ENCODE data around the gene PARVB. TPM values are rescaled to one million over a fixed set of nuclear protein-coding genes. Genes with fewer than 3 reads are reported as not detected.
"Not testable (repeated sequence)": the region's sequence is repeated elsewhere in the genome, so short reads cannot be mapped to it uniquely, and the experiment has no call there.

The PARVB gene
- polyA plus RNA-seq, 4 donors, result 0.45 to 16.5 (median 7.5) TPM

DNA sequence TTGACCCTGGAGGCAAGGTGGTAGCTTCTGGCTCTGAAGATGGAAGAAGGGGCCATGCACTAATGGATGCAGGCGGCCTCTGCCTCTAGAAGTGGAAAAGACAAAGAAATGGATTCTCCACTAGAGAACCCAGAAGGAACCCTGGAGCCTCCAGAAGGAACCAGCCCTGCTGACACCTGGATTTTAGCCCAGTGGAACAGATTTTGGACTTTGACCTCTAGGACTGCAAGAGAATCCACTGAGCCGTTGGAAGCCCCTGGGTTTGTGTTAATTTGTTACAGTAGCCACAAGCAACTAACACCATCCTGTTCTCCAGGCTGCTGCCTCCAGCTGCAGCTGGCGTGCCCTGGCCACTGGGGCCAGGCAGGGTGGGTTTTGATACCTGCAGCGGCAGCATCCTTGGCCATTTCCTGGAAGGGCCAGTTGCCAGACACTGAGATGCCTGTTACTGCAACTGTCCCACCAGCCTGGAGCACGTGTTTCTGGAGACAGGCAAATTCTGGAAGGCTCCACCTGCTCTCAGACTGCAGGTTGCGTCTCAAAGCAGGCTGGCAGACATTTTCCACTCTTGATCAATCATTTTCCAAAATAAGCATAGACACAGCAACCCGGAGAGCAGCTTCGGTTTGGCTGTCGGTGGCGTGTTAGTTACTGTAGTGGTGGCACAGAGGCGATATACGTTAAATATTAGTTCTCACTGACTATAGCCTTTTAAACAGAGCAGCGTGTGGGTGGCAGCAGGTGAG, 79.8 kb downstream of the PARVB start:
- WGBS, 3 donors, result 79 to 87% (median 86%) methylated on average over 13 of the region's 13 CpGs
- peaks cover 0 to 4% (median 0%) of the 10 kb centered on the region in 3 donors for H3K36me3 ChIP-seq (ENCODE audit: control insufficient read depth in 3 of 3, insufficient read depth in 2 of 3, low read depth in 1 of 3, low read length in 3 of 3)
- H3K4me1 ChIP-seq (ENCODE audit: control insufficient read depth in 3 of 3, insufficient read depth in 2 of 3, low read depth in 1 of 3, low read length in 2 of 3), result no peaks in the 10 kb centered on the region
- H3K27ac ChIP-seq (ENCODE audit: low read depth in 1 of 3, low read length in 2 of 3), result no peak overlapping the region
- DNase-seq (peak in 1 of 2 donors; percentile 16), FAIRE-seq (no peak)
- no peaks in the 10 kb centered on the region for H3K27me3 ChIP-seq (ENCODE audit: control insufficient read depth in 3 of 3, insufficient read depth in 3 of 3, low read length in 3 of 3)
- no peaks in the 10 kb centered on the region for H3K9me3 ChIP-seq (ENCODE audit: control insufficient read depth in 2 of 2, insufficient read depth in 1 of 2, low read depth in 1 of 2, low read length in 1 of 2)
- H3K4me3 ChIP-seq (ENCODE audit: low read depth in 1 of 3, low read length in 3 of 3), result no peak overlapping the region

DNA sequence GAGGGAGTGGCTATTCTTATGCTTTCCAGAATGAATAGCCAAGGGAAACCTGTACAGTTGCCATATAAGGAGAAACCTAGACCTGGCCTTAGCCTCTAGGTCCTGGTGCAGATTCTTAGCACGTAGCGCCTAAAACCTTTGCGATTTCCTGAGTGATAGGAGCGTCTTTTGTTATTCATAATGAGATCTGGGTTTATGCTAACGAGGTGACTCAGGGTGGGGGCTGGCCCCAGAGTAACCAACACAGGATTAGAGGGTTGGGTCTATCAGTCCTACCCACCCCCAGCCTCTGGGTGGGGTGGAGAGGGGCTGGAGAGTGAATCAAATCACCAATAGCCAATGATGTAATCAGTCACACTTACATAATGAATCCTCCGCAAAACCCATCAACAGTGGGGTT, 83.2 kb downstream of the PARVB start:
- Histone ChIP-seq H3K36me3 (ENCODE audit: control insufficient read depth in 3 of 3, insufficient read depth in 2 of 3, low read depth in 1 of 3, low read length in 3 of 3) (peaks cover 0 to 4% (median 0%) of the 10 kb centered on the region in 3 donors), H3K9me3 (ENCODE audit: control insufficient read depth in 2 of 2, insufficient read depth in 1 of 2, low read depth in 1 of 2, low read length in 1 of 2) (no peaks in the 10 kb centered on the region), H3K4me3 (ENCODE audit: low read depth in 1 of 3, low read length in 3 of 3) (no peak overlapping the region), H3K27ac (ENCODE audit: low read depth in 1 of 3, low read length in 2 of 3) (no peak overlapping the region), H3K4me1 (ENCODE audit: control insufficient read depth in 3 of 3, insufficient read depth in 2 of 3, low read depth in 1 of 3, low read length in 2 of 3) (no peaks in the 10 kb centered on the region), H3K27me3 (ENCODE audit: control insufficient read depth in 3 of 3, insufficient read depth in 3 of 3, low read length in 3 of 3) (no peaks in the 10 kb centered on the region)
- DNase-seq, result no peak
- FAIRE-seq, result no peak
- 69 to 79% (median 75%) methylated on average over 6 of the region's 6 CpGs for WGBS, 3 donors

DNA sequence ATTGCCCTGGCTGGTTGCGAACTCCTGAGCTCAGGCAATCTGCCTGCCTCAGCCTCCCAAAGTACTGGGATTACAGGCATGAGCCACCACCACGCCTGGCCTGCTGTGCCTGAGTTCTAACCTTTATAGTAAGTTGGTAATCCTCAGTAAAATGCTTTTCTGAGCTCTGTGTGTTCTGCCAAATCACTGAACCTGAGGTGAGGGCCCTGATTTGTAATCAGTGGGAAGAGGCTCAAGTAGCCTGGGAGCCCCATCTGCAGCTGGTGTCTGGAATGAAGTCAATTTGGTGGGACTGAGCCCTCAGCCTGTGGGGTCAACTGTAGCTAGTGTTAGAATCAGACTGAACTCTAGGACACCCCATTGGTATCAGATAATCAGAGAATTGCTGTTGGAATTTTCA, 84.0 kb downstream of the PARVB start:
- H3K27ac ChIP-seq (ENCODE audit: low read depth in 1 of 3, low read length in 2 of 3), result no peak overlapping the region
- H3K36me3 ChIP-seq (ENCODE audit: control insufficient read depth in 3 of 3, insufficient read depth in 2 of 3, low read depth in 1 of 3, low read length in 3 of 3), result peaks cover 0 to 4% (median 0%) of the 10 kb centered on the region in 3 donors
- no peaks in the 10 kb centered on the region for H3K27me3 ChIP-seq (ENCODE audit: control insufficient read depth in 3 of 3, insufficient read depth in 3 of 3, low read length in 3 of 3)
- FAIRE-seq (no peak), DNase-seq (no peak)
- H3K4me1 ChIP-seq (ENCODE audit: control insufficient read depth in 3 of 3, insufficient read depth in 2 of 3, low read depth in 1 of 3, low read length in 2 of 3), result no peaks in the 10 kb centered on the region
- 68 to 95% (median 79%) methylated on average over 2 of the region's 2 CpGs for WGBS, 3 donors
- H3K4me3 ChIP-seq (ENCODE audit: low read depth in 1 of 3, low read length in 3 of 3), result no peak overlapping the region
- no peaks in the 10 kb centered on the region for H3K9me3 ChIP-seq (ENCODE audit: control insufficient read depth in 2 of 2, insufficient read depth in 1 of 2, low read depth in 1 of 2, low read length in 1 of 2)

DNA sequence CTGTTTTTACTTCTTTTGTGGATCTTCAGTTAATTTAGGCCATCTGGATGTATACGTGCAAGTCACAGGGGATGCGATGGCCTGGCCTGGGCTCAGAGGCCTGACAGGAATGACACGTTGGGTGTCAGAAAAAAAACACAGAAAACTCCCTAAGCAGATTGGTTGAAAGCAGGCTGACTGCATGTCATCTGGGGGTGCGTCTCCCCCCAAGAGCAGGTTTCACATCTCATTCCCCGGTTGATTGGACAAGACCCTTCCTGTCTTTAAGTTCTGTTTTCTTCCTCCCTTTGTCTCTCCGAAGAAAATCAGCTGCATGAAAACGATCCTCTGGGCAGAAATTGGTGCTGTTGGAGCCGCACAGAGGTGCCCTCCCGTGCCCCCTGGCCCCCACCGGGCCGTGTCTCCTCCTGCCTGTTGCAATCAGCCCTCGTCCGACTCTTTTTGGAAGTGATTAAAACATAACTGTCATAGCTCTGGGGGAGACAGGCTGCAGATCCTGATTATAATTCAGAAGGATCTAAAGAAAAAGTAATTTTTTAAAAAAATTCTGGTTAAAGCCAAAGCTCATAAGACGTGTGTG, 84.8 kb downstream of the PARVB start:
- no peaks in the 10 kb centered on the region for H3K4me1 ChIP-seq (ENCODE audit: control insufficient read depth in 3 of 3, insufficient read depth in 2 of 3, low read depth in 1 of 3, low read length in 2 of 3)
- FAIRE-seq (no peak), DNase-seq (no peak)
- no peaks in the 10 kb centered on the region for H3K27me3 ChIP-seq (ENCODE audit: control insufficient read depth in 3 of 3, insufficient read depth in 3 of 3, low read length in 3 of 3)
- H3K9me3 ChIP-seq (ENCODE audit: control insufficient read depth in 2 of 2, insufficient read depth in 1 of 2, low read depth in 1 of 2, low read length in 1 of 2), result no peaks in the 10 kb centered on the region
- H3K4me3 ChIP-seq (ENCODE audit: low read depth in 1 of 3, low read length in 3 of 3), result no peak overlapping the region
- WGBS, 3 donors, result 70 to 81% (median 73%) methylated on average over 14 of the region's 14 CpGs
- H3K36me3 ChIP-seq (ENCODE audit: control insufficient read depth in 3 of 3, insufficient read depth in 2 of 3, low read depth in 1 of 3, low read length in 3 of 3), result peaks cover 0 to under 1% (median 0%) of the 10 kb centered on the region in 3 donors
- no peak overlapping the region for H3K27ac ChIP-seq (ENCODE audit: low read depth in 1 of 3, low read length in 2 of 3)

DNA sequence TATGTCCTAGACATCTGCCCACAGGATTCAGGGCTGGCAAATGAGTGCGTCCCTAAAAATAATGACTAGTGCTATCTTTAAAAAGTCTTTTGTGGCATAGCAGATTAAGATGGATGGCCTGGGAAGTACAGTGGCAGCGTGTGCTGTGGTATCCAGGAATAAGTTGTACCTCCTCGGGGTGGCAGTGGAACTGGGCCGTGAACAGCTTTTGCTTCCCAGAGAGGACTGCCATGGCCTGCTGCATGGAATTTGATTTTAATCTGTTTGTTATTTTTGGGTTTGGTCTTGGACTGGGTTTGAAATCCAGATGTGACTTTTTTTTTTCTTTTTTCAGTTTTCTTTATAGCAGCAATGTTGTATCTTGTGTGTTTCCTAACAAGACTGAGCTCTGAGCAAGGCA, 85.3 kb downstream of the PARVB start:
- Histone ChIP-seq H3K36me3 (ENCODE audit: control insufficient read depth in 3 of 3, insufficient read depth in 2 of 3, low read depth in 1 of 3, low read length in 3 of 3) (no peaks in the 10 kb centered on the region), H3K4me3 (ENCODE audit: low read depth in 1 of 3, low read length in 3 of 3) (no peak overlapping the region), H3K9me3 (ENCODE audit: control insufficient read depth in 2 of 2, insufficient read depth in 1 of 2, low read depth in 1 of 2, low read length in 1 of 2) (no peaks in the 10 kb centered on the region), H3K27me3 (ENCODE audit: control insufficient read depth in 3 of 3, insufficient read depth in 3 of 3, low read length in 3 of 3) (no peaks in the 10 kb centered on the region), H3K4me1 (ENCODE audit: control insufficient read depth in 3 of 3, insufficient read depth in 2 of 3, low read depth in 1 of 3, low read length in 2 of 3) (no peaks in the 10 kb centered on the region), H3K27ac (ENCODE audit: low read depth in 1 of 3, low read length in 2 of 3) (no peak overlapping the region)
- FAIRE-seq (no peak), DNase-seq (no peak)
- 90 to 93% (median 90%) methylated on average over 4 of the region's 4 CpGs for WGBS, 3 donors

DNA sequence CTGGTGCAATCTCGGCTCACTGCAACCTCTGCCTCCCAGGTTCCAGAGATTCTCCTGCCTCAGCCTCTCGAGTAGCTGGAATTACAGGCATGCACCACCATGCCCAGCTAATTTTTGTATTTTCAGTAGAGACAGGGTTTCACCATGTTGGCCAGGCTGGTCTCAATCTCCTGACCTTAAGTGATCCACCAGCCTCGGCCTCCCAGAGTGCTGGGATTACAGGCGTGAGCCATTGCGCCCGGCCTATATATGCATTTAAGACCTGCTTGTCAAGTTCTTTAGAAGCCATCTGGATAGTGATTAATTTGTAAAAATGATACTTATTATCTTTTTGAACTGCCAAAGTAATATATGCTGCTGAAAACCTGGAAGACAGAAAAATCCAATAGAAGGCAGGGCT, 86.6 kb downstream of the PARVB start:
- not testable (repeated sequence) for H3K27me3 ChIP-seq (ENCODE audit: control insufficient read depth in 3 of 3, insufficient read depth in 3 of 3, low read length in 3 of 3); H3K27ac ChIP-seq (ENCODE audit: low read depth in 1 of 3, low read length in 2 of 3); FAIRE-seq; H3K4me3 ChIP-seq (ENCODE audit: low read depth in 1 of 3, low read length in 3 of 3); H3K9me3 ChIP-seq (ENCODE audit: control insufficient read depth in 2 of 2, insufficient read depth in 1 of 2, low read depth in 1 of 2, low read length in 1 of 2); DNase-seq; H3K36me3 ChIP-seq (ENCODE audit: control insufficient read depth in 3 of 3, insufficient read depth in 2 of 3, low read depth in 1 of 3, low read length in 3 of 3); H3K4me1 ChIP-seq (ENCODE audit: control insufficient read depth in 3 of 3, insufficient read depth in 2 of 3, low read depth in 1 of 3, low read length in 2 of 3)
- 87 to 94% (median 94%) methylated on average over 6 of the region's 6 CpGs for WGBS, 3 donors

DNA sequence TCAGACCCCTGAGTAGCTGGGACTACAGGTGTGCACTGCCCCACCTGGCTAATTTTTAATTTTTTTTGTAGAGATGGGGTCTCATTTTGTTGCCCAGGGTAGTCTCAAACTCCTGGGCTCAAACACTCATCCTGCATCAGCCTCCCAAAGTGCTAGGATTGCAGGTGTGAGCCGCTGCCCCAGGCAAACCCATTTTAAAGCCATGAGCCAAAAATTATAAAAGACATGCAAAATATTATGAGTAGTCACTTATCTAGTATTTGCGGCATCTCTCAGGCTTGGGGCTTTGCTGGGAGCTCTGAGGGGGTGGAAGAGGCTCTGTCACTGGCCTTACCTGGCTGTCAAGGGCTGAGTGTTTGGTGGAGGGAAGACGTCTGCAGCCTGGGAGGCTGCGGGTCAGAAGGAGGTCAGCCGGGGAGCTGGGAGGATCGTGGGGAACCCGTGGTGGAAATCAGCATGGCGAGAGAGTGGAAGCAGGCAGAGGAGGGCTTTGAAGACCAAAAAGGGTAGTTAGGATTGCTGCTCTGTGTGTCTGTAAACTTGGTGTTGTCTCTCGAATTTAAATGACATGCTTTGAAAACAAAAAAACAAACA, 87.6 kb downstream of the PARVB start:
- Histone ChIP-seq H3K36me3 (ENCODE audit: control insufficient read depth in 3 of 3, insufficient read depth in 2 of 3, low read depth in 1 of 3, low read length in 3 of 3) (no peaks in the 10 kb centered on the region), H3K9me3 (ENCODE audit: control insufficient read depth in 2 of 2, insufficient read depth in 1 of 2, low read depth in 1 of 2, low read length in 1 of 2) (no peaks in the 10 kb centered on the region), H3K4me3 (ENCODE audit: low read depth in 1 of 3, low read length in 3 of 3) (no peak overlapping the region), H3K4me1 (ENCODE audit: control insufficient read depth in 3 of 3, insufficient read depth in 2 of 3, low read depth in 1 of 3, low read length in 2 of 3) (no peaks in the 10 kb centered on the region), H3K27me3 (ENCODE audit: control insufficient read depth in 3 of 3, insufficient read depth in 3 of 3, low read length in 3 of 3) (no peaks in the 10 kb centered on the region), H3K27ac (ENCODE audit: low read depth in 1 of 3, low read length in 2 of 3) (no peak overlapping the region)
- DNase-seq (no peak), FAIRE-seq (no peak)
- 81 to 83% (median 82%) methylated on average over 9 of the region's 9 CpGs for WGBS, 3 donors

DNA sequence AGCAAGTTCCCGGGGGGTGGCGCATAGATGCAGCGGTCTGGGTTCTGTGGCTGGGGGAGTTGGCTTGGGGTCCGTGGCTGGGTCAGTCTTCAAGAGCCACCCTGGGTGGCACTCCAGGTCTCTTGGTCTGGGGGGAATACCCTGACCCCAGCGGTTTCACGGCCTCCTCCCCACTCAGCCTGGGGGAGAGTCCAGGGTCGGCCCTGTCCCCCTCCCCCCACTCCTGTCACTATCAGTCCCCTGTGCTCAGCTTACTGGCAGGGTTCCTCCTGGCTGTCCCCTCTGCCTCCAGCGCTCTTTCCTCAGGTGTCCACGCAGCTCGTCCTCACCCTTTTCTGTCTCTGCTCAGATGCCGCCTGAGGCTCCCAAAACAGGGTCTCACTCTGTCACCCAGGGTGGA, 88.1 kb downstream of the PARVB start:
- WGBS, 3 donors, result 94 to 95% (median 94%) methylated on average over 9 to 11 of the region's 11 CpGs
- H3K4me3 ChIP-seq (ENCODE audit: low read depth in 1 of 3, low read length in 3 of 3), result no peak overlapping the region
- H3K4me1 ChIP-seq (ENCODE audit: control insufficient read depth in 3 of 3, insufficient read depth in 2 of 3, low read depth in 1 of 3, low read length in 2 of 3), result no peaks in the 10 kb centered on the region
- no peak for FAIRE-seq
- no peak overlapping the region for H3K27ac ChIP-seq (ENCODE audit: low read depth in 1 of 3, low read length in 2 of 3)
- H3K9me3 ChIP-seq (ENCODE audit: control insufficient read depth in 2 of 2, insufficient read depth in 1 of 2, low read depth in 1 of 2, low read length in 1 of 2), result no peaks in the 10 kb centered on the region
- no peaks in the 10 kb centered on the region for H3K27me3 ChIP-seq (ENCODE audit: control insufficient read depth in 3 of 3, insufficient read depth in 3 of 3, low read length in 3 of 3)
- DNase-seq, result no peak
- H3K36me3 ChIP-seq (ENCODE audit: control insufficient read depth in 3 of 3, insufficient read depth in 2 of 3, low read depth in 1 of 3, low read length in 3 of 3), result no peaks in the 10 kb centered on the region
